ENCODE results near the gene LARP1B. TPM values are rescaled to one million over a fixed set of nuclear protein-coding genes. Genes with fewer than 3 reads are reported as not detected.

LARP1B gene
- total RNA-seq: 72.0 TPM

DNA sequence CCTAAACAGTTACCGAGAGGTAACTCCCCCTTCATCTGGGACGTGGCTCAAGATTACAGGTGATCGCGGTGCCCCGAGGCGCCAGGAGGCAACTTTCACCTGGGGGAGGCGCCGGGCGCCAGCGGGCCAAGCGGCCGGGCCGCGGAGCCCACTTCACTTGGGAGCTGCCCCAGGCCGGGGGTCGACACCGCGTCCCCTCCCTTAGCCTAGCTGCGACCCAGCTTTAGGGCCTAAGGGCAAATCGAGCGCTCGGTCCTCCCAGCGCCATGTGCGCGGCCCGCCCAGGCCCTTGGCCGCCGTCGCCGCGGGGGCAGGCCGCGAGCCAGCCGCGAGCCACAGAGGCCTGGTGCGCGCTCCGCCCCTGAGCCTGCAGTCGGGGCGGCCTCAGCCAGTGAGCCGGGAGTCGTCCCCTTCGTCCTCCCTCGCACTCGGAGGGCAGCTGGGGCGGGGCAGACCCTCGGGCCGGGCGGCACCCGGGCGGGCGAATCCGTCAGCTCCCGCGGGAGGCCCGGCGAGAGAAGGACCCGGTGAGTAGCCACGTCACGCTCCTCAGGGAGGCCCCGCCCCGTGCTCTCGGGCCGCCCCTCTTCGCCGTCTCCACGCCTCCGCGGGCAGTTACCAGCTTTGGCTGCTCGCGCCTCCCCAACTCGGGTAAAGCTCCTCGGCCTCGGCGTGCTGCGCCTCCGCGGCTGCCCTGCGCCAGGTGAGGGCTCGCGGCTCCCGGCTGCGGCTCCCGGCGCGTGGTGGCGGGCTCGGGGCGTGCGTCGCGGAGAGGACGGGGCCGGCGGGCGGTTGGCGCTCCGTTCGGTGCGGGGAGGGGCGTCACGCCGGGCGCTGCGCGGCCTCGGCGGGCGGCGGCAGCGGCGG lies at the start of gene LARP1B:
TSS of gene LARP1B (plus strand) at position 614 of the 867 bp plus-strand sequence. CDS start 13,640 bp downstream, outside the sequence.

Other genes starting within 250 kb of the LARP1B start
- 15.3 TPM for gene PLK4, start 180.4 kb upstream of the LARP1B start, total RNA-seq
- gene MFSD8, start 96.1 kb upstream of the LARP1B start, total RNA-seq: 80.1 TPM
- gene ABHD18, start 95.9 kb upstream of the LARP1B start, total RNA-seq: 18.8 TPM
- 25.0 TPM for gene PGRMC2, start 226.5 kb downstream of the LARP1B start, total RNA-seq